Measurements from ENCODE around the gene PNPLA5.

DNA sequence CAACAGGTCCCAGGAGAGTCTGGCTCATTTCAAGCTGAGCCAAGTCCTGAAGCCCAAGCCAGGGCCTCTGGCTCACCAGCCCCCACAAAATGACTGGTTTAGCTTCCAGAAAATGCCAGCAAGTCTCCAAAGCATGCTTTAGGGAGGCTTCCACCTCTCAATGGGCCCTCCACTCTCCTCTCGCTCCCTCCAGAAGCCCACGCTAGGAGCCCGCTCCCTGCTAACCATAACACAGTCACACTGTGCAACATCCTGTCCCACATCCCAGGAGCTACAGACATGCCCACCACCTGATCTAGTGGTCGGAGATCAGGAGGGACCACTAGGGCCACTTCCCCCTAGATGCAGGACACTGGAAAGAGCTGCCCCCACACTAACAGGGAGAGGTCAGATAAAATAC lies 36.4 kb downstream of the PNPLA5 start:
- TF ChIP-seq, protein P1, sequence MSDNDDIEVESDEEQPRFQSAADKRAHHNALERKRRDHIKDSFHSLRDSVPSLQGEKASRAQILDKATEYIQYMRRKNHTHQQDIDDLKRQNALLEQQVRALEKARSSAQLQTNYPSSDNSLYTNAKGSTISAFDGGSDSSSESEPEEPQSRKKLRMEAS (IDR thresholded peaks at IDR 0.05): no peak
- TF ChIP-seq RAD21 (IDR thresholded peaks at IDR 0.05; ENCODE audit: low read depth) (no peak), CEBPB (IDR thresholded peaks at IDR 0.05) (no peak)

Data from Ishikawa (cell line).